CD1c-positive myeloid dendritic cell (primary cell): ENCODE data around the gene SLC9C2.
A peak's percentile ranks its signal among the peaks of the same experiment; 100 is the strongest.
"Not testable (repeated sequence)": the region's sequence is repeated elsewhere in the genome, so short reads cannot be mapped to it uniquely, and the experiment has no call there.

Source experiments
- DNase-seq: peaks from one replicate; pipeline ENCODE4 v3.0.0-alpha.2; 2016; ENCODE audit errors: extremely low spot score

Gene SLC9C2, protein sequence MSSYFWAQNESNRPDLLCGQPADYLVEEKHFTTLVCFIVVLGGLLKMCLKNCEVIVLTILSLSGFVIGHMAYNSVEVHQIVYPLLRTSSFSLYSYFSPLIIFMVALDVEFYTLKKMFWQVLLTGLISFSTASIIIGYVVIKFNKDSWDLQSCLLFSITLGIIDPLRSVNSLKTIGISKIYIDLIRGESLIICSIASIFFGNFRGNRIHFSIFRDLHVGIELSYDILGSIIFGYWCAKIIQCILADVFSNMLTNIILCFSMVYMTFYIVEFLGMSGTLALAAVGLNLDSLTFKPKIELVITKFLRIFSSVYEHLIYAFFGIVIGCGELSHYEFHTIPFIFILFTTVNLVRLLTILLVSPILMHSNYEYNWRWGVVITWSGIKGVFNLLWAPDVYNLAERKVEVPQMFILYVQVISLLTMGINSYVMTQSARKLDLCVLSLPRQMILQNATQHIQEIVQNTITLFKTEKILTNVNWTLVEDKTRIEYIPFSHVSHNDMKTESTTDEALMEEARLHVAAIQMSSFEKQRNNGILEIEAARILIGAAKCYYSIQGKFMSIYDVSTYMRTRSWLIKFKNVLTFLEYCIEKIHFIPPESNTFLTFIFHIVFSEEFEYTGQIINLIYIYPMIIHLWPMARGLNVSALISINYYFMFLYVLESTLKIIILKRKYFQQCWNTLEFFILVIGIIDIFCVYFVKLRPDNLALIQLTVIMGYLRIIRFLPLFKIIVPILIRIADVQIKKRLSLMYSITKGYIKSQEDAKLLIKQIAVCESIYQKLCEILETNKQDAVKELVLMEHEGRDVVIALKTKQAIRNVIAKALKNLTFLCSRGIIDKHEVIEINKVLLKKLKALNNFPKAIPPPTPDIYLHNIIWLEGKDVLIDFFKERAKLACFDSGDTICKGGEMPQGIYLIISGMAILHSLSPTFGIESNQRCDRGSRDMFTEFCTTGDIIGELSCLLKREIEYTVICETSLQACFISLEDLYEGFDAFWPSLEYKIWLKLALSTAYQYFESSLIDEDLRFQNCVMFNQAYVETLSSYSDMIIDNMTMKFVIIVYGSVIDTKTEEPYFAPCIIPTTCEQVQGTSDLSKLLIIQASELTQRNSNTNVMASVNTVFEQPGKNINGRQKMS

DNA sequence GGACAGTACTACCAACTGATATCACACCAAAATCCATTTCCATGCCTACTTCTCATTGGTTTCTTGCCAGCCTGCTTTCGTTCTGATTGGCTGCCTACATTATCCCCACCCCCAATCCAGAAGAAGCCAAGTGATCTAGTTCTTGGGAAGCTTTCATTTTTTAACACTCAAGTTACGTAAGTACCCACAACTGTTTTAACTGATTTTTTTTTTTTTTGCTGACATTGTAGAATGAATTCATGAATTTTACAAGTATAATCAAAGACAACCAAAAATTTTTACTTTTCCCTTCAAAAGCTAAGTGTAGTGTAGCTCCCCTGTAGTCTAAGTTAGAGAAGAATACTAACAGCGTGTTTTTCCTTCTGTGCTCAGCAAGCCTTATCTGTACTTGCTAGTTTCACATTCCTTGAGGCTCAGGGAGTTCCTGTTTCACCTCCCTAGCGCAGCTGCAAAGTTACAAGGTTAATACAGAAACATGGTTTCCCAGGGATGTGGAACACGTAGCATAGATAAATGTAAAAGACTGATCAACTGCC is at the start of gene SLC9C2:
Gene SLC9C2, minus strand, starts transcription at position 17 of the 536 bp plus-strand sequence. CDS start 1,296 bp downstream, outside the sequence.
- DNase-seq: peak; percentile 2

DNA sequence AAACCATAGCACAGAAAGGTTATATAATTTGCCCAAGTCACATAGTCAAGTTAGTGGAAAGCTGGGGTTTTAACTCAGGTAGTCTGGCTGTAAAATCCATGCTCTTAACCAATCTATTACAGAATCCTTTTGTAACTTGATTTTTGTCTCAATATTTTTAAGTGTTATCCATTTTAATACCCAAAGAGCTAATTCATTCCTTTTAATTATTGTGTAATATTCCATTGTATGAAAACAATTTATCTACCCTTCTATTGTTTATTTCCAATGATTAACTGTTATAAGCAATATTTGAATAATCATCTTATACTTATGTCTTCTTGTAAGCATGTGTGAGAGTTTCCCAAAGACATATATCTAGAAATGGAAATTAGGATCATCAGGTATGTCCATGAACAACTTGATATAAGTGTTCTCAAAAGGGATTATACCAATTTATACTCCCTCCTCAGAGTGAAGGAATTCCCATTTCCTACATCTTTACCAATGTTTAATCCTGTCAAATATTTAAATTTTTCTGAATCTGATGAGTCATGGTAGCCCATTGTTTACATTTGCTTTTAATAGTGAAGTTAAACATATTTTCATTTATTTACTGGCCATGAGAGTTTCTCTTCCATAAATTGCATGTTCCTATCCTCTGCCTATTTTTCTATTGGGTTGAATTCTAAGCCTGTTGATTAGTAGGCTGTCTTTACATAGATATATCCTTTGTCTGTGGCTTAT is 46.2 kb upstream of the SLC9C2 start:
- DNase-seq: no peak

DNA sequence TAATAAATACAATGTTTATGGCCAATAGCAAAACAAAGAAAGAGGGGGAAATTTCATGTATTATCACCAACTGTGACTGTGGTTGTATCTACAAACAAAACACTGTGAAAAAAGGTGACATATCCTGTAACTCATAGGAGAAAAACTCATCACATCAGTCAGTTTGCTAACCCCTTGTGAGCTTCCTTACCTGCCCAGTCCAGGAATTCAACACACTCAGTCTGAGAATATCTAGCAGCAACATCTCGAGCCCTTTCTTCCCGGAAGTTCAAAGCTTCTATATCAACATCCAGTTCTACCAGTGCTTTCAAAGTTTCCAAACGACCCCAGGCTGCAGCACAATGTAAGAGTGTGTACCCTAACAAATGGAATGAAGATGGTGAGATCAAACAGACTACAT is 43.8 kb upstream of the SLC9C2 start:
- no peak for DNase-seq

DNA sequence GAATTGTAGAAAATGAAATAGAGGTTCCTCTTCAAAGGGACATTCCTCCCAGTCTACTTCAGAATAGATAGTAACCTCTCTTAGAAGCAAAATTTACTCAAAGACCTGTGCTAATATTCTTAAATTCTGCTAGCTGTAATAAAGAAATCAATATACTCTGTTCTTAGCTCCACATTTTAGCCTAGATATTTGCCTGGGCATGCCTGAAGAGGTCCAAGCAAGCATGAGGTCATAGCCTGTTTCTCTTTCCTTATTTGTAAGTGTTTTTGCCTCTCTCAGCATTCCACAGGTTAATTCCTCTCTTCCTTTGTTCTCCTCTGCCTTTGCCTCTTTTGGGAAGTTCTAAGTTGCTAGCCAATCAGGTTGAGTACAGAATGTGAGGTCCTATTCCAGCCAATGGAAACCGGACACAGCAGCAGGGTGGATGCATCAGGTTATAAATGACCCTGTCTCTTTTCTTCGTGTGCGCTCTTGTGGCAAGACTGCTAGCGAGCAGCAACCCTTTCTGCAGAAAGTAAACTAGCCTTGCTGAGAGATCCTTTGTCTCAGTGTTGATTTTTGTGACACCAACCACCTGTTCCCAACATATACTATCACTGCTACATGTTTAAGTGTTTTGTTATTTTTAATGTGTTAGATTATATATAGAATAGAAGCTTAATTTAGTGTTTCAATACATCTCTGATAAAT is 39.7 kb upstream of the SLC9C2 start:
- not testable (repeated sequence) for DNase-seq

DNA sequence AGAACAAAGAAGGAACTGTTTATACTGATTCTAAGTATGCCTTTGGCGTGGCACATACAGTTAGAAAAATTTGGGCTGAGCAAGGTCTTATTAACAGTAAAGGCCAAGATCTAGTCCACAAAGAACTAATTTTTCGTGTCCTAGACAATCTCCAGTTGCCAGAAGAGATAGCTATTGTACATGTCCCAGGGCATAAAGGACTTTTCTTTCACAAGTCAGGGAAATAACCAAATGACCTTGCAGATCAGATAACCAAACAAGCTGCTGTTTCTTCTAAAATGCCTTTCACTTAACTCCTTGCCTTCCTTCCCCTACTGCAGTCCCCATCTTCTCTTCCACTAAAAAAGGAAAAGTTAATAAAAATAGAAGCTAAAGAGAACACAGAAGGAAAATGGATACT is 36.2 kb upstream of the SLC9C2 start:
- no peak for DNase-seq

DNA sequence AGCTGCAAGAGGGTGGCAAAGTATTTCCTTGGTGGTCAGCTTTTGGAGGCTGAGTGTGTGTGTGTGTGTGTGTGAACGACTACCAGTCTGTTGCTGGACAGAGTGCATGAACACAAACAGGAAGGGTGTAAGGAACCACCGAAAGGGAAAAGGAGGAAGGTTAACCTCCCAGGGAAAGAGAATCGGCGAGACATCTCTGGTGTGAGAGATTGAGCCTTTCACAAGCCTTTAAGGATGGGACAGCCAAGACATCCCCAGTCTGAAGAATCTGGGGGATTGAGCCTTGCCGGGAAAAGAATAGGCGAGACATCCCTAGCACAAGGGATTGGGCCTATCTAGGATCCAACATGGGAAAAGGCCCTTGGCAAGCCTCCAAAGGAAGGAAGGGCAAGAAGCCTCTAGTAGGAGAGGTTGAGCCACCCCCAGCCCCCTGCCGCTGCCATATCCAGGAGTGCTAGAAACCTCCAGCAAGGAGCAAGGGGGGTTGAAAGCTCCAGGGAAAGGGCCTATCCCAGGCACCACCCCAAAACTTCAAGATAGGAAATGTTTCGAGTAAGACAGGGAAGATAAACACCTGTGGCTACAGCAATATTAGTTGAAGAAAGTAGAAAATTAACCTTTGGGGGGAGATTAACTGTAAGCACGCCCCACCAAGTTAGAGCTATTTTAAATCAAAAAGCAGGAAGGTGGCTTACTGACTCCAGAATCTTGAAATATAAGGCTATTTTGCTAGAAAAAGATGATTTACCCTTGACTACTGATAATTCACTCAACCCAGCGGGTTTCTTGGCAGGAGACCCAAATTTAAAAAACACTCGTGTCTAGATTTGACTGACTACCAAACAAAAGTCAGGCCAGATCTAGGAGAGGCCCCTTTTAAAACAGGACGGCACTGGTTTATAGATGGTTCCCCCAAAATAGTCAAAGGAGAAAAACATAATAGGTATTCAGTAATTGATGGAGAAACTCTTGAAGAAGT is 35.5 kb upstream of the SLC9C2 start:
- DNase-seq: no peak

DNA sequence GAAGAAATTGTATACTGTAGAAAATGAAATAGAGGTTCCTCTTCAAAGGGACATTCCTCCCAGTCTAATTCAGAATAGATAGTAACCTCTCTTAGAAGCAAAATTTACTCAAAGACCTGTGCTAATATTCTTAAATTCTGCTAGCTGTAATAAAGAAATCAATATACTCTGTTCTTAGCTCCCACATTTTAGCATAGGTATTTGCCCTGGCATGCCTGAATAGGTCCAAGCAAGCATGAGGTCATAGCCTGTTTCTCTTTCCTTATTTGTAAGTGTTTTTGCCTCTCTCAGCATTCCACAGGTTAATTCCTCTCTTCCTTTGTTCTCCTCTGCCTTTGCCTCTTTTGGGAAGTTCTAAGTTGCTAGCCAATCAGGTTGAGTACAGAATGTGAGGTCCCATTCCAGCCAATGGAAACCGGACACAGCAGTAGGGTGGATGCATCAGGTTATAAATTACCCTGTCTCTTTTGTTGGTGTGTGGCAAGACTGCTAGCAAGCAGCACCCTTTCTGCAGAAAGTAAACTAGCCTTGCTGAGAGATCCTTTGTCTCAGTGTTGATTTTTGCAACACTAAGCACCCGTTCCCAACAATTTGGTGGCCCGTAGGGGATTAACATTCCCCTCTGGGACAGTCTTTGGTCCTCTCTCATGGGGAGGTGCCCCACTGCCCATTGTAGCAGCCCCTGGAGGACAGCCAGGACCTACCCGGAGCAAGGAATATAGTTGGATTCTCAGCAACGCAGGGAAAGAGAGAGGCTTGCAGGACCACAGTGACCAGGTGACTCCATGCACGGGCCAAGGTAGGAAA is 34.6 kb upstream of the SLC9C2 start:
- not testable (repeated sequence) for DNase-seq

DNA sequence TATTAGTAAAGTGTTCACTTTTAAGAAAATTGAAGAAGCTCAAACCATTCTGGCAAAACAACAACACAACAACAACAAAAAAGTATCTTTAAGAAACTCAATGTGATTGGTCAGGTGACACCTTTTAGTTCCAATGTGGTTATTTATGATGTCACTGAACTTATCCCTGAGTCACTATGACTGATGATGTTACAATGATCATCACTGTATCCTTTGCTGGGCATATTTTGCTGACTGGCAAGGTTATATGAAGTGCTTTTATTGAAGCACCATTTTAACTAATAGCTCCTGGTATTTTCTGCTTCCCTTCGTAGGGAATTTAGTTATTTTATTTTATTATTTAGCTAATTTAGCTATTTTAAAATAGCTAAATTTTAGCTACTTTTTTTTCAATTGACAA is 32.2 kb upstream of the SLC9C2 start, which contains the start of gene TEX50:
Gene TEX50, plus strand, starts transcription at position 223 of the 400 bp plus-strand sequence. CDS start 184 bp downstream, outside the sequence.
- no peak for DNase-seq

DNA sequence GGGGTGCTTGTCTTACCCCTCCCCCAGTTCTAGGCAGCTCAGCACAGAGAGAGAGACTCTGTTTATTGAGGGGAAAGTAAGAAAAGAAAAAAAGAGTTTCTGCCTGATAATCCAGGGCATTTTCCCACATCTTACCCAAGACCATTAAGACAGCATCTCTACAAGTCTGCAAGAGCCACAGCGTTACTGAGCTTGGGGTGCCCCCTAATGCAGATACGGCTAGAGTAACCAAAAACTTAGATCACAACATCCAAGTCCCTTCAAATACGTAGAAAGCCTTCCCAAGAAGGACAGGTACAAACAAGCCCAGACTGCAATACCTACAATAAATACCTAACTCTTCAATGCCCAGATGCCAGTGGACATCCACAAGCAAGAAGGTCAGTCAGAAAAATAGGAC is 26.0 kb upstream of the SLC9C2 start:
- DNase-seq: no peak

DNA sequence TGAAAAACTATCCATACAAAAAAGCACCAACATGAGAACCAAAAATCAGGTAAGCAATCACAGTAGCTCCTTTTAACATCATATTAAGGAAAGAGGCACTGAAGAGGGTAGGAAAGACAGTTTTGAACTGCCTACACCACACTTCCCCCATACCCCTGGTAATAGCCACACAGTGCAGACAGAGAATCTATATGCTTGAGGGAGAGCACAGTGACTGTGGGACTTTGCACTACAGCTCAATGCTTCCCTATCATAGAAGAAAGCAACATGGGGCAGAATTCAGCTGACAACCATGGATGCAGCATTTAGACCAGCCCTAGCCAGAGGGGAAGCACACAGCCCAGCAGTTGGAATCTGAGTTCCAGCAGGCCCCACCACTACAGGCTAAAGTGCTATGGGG is 24.4 kb upstream of the SLC9C2 start:
- no peak for DNase-seq

DNA sequence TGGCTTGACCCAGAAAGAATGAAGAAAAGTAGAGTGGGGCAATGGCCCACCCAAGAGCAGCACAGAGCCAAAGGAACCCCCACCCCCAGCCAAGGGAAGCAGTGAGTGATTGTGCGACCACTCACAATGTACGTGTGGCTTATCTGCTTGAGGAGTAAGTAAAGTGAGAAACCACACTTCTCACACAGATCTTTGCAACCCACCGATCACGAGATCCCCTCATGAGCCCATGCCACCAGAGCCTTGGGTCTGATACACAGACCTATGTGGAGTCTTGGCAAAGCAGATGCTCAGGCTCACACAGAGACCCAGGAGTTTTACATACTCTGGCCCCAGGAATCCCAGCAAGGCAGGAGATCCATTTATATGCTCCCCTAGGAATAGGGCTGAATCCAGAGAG is 14.0 kb upstream of the SLC9C2 start:
- no peak for DNase-seq

DNA sequence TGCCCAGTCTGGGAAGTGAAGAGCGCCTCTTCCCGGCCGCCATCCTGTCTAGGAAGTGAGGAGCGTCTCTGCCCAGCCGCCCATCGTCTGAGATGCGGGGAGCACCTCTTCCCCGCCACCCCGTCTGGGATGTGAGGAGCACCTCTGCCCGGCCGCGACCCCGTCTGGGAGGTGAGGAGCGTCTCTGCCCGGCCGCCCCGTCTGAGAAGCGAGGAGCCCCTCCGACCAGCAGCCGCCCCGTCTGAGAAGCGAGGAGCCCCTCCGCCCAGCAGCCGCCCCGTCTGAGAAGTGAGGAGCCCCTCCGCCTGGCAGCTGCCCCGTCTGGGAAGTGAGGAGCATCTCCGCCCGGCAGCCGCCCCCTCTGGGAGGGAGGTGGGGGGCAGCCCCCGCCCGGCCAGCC is 10.2 kb upstream of the SLC9C2 start:
- DNase-seq: not testable (repeated sequence)

DNA sequence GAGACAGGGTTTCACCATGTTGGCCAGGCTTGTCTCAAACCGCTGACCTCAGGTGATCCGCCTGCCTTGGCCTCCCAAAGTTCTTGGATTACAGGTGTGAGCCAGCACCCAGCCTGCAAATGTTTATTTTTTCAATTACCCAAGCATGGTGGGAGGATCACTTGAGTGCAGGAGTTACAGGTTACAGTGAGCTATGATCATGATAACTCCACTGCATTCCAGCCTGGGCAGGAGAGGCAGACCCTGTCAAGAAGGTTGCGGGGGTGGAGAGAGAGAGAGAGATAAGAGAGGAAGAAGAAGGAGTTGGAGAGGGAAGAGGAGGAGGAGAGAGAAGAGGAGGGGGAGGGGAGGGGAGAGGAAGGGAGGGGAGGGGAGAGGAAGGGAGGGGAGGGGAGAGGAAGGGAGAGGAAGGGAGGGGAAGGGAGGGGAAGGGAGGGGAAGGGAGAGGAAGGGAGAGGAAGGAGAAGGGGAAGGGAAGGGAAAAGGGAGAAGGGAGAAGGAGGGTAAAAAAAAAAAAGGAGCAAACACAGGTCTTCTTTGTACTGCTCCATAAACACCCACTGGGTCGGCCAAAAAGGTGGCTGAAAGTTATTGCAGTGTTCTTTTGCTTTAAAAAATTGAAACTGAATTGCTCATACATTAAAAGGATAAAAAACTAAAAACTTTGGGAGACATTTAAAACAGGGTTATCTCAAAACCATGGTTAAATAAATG is 5.8 kb upstream of the SLC9C2 start:
- no peak for DNase-seq

DNA sequence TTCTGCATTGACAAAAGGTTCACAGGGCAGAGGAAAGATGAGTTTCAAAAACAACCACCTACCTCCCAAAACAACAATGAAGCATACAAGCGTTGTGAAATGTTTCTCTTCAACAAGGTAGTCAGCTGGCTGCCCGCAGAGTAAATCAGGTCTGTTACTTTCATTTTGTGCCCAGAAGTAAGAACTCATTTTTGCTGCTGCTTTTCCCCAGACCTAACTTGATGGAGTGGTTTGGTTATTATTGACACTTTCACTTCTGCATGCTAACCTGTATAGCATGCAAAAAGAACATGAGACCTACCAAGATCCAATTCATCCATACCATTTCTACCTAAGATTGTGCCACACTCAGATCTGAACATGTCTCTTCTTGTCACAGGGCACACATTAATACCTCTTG is 1.3 kb downstream of the SLC9C2 start:
- DNase-seq: no peak

DNA sequence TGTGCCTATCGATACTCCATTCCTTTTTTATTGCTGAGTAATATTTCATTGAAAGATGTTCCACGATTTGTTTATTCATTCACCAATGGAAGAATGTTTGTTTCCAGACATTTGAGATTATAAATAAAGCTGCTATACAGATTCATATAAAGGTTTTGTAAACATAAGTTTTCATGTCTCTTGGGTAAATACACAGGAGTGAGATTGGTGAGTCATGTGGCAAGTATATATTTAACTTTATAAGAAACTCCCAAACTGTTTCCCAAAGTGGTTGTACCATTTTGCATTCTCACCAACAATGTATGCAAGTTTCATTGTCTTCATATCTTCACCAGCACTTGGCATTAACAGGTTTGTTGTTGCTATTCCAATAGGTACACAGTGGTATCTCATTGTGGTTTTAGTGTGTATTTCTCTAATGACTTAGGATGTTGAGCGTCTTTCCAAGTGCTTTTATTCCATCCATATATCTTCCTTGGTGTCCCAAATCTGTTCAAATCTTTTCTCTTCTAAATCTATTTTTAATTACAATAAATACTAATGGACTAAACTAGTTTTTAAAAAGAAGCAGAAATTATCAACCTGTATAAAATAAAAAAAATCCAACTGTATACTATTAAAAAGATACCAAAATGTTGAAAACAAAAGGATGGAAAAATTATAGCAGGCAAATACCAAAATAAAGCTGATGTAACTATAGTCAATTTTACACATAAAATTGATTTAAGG is 6.6 kb downstream of the SLC9C2 start:
- no peak for DNase-seq

DNA sequence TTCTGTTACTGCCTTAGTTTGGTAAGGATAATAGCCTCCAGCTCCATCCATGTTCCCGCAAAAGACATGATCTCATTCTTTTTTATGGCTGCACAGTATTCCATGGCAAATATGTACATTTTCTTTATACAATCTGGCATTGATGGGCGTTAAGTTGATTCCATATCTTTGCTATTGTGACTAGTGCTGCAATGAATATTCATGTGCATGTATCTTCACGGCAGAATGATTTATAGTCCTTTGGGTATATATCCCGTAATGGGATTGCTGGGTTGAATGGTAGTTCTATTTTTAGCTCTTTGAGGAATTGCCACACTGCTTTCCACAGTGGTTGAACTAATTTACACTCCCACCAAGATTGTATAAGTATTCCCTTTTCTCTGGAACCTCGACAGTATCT is 11.7 kb downstream of the SLC9C2 start:
- DNase-seq: not testable (repeated sequence)

DNA sequence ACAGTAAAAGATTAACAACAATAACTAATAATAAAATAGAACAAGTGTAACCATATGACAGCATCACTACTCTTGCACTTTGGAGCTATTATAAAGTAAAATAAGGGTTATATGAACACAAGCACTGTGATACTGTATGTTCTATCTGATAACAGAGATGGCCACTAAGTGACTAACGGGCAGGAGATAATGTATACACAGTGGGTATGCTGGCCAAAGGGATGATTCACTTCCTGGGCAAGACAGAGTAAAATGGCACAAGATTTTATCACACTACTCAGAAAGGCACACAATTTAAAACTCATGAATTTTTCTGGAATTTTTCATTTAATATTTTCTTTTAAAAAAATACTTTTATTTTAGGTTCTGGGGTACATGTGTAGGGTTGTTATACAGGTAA is 12.3 kb downstream of the SLC9C2 start:
- DNase-seq: no peak
